HFFc6 (cell line): Measurements from ENCODE around the gene EIF3M. TPM values are rescaled to one million over a fixed set of nuclear protein-coding genes. Genes with fewer than 3 reads are reported as not detected.
"Not testable (repeated sequence)": the region's sequence is repeated elsewhere in the genome, so short reads cannot be mapped to it uniquely, and the experiment has no call there.

Experiments used
- DNase-seq: peaks from one replicate; pipeline ENCODE4 v3.0.0-alpha.2; 2018
- H3K27ac Mint-ChIP-seq: 2 replicates; pipeline ENCODE4 v1.8.0; 2020; ENCODE audit warnings: mild to moderate bottlenecking, mixed read lengths
- H3K27me3 Mint-ChIP-seq: 2 replicates; pipeline ENCODE4 v1.8.0; 2021; ENCODE audit warnings: mild to moderate bottlenecking, moderate library complexity, mixed read lengths; ENCODE audit not compliant: insufficient read depth
- H3K36me3 Mint-ChIP-seq: 2 replicates; pipeline ENCODE4 v1.8.0; 2021; ENCODE audit warnings: low read depth, mixed read lengths
- H3K4me1 Mint-ChIP-seq: 2 replicates; pipeline ENCODE4 v1.8.0; 2020; ENCODE audit warnings: low read depth, mixed read lengths
- H3K4me3 Mint-ChIP-seq: 2 replicates; pipeline ENCODE4 v1.8.0; 2020; ENCODE audit warnings: mild to moderate bottlenecking, moderate library complexity, mixed read lengths
- H3K9me3 Mint-ChIP-seq: 2 replicates; pipeline ENCODE4 v1.8.0; 2020; ENCODE audit warnings: mild to moderate bottlenecking, mixed read lengths
- total RNA-seq, 6 experiments: library from RNA; stranded (reverse); fragmentation: NEBNext Ultra II Directional; extraction: Animal tissue kit (Norgen Biotek cat#: 25700); gene quantifications; 2 replicates in 1 of 6; 3 replicates in 5 of 6; pipeline ENCODE4 v1.2.3, GENCODE V29; 2021
- TF ChIP-seq, protein P1 (sequence below): fragments of 200-600 bp; sonication (generic); IDR thresholded peaks from 2 replicates; pipeline ENCODE4 v1.5.0; 2021; ENCODE audit warnings: antibody characterized with exemption, mild to moderate bottlenecking

Gene EIF3M
- total RNA-seq, 6 experiments from 2014 or later, result 250 to 290 (median 271) TPM

- Mint-ChIP-seq H3K27ac (peak overlapping the region; percentile 81), H3K36me3 (peaks cover 37% of the 10 kb centered on the region), H3K4me1 (peaks cover 25% of the 10 kb centered on the region)
These were observed 3.1 kb downstream of the EIF3M start for GRCh38 chr11:32586576-32587190.

GRCh38 chr11:32594272-32594671 is 10.6 kb downstream of the EIF3M start:
- H3K27me3 Mint-ChIP-seq, result peaks cover 3% of the 10 kb centered on the region; the same call in 1 of the 2 replicates
- no peaks in the 10 kb centered on the region for H3K4me1 Mint-ChIP-seq
- TF ChIP-seq, protein P1, sequence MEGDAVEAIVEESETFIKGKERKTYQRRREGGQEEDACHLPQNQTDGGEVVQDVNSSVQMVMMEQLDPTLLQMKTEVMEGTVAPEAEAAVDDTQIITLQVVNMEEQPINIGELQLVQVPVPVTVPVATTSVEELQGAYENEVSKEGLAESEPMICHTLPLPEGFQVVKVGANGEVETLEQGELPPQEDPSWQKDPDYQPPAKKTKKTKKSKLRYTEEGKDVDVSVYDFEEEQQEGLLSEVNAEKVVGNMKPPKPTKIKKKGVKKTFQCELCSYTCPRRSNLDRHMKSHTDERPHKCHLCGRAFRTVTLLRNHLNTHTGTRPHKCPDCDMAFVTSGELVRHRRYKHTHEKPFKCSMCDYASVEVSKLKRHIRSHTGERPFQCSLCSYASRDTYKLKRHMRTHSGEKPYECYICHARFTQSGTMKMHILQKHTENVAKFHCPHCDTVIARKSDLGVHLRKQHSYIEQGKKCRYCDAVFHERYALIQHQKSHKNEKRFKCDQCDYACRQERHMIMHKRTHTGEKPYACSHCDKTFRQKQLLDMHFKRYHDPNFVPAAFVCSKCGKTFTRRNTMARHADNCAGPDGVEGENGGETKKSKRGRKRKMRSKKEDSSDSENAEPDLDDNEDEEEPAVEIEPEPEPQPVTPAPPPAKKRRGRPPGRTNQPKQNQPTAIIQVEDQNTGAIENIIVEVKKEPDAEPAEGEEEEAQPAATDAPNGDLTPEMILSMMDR, result no peak
- DNase-seq, result no peak
- no peaks in the 10 kb centered on the region for H3K9me3 Mint-ChIP-seq
- H3K4me3 Mint-ChIP-seq, result no peak overlapping the region
- H3K36me3 Mint-ChIP-seq, result peaks cover 68% of the 10 kb centered on the region
- H3K27ac Mint-ChIP-seq, result no peak overlapping the region

More at GRCh38 chr11:32586576-32587190, 3.1 kb downstream of the EIF3M start:
- TF ChIP-seq, protein P1, result peak; percentile 64
- Mint-ChIP-seq H3K4me3 (peak overlapping the region; percentile 52), H3K9me3 (peaks cover 4% of the 10 kb centered on the region; the same call in 1 of the 2 replicates), H3K27me3 (no peaks in the 10 kb centered on the region; the same call in 1 of the 2 replicates)
- DNase-seq, result peak; percentile 30

- not testable (repeated sequence) for H3K4me1 Mint-ChIP-seq, H3K27me3 Mint-ChIP-seq, DNase-seq, H3K27ac Mint-ChIP-seq, H3K9me3 Mint-ChIP-seq, H3K4me3 Mint-ChIP-seq
- peaks cover 62% of the 10 kb centered on the region for H3K36me3 Mint-ChIP-seq
These were observed 12.5 kb downstream of the EIF3M start for GRCh38 chr11:32596114-32596513.

GRCh38 chr11:32597921-32598320 is 14.3 kb downstream of the EIF3M start:
- Mint-ChIP-seq H3K36me3 (peaks cover 46% of the 10 kb centered on the region), H3K9me3 (no peaks in the 10 kb centered on the region), H3K27me3 (no peaks in the 10 kb centered on the region), H3K4me1 (peaks cover 5% of the 10 kb centered on the region), H3K27ac (no peak overlapping the region), H3K4me3 (no peak overlapping the region)
- DNase-seq, result no peak
- TF ChIP-seq, protein P1, result no peak

- TF ChIP-seq, protein P1, result no peak
- Mint-ChIP-seq H3K27ac (no peak overlapping the region), H3K4me3 (no peak overlapping the region), H3K36me3 (peaks cover 33% of the 10 kb centered on the region), H3K4me1 (peaks cover 7% of the 10 kb centered on the region), H3K27me3 (no peaks in the 10 kb centered on the region), H3K9me3 (no peaks in the 10 kb centered on the region)
- DNase-seq, result no peak
These were observed 19.2 kb downstream of the EIF3M start for GRCh38 chr11:32602657-32603415.

DNA sequence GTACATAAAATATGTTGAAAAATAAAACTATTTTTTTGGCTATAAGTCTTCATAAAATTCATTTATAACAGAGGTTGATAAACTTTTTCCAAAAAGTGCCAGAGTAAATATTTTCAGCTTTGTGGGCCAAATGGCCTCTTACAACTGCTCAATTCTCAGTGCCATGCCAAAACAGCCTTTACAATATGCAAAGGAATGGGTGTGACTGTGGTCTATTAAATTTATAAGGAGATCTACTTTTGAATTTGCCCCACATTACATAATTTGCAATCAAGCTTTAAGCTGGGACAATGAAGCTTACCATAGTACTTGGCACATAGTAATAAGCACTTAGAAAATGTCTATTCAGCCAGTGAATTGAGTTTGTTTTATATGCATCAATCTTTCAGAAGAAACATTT is 22.6 kb downstream of the EIF3M start:
- Mint-ChIP-seq H3K27me3 (peaks cover 3% of the 10 kb centered on the region; the same call in 1 of the 2 replicates), H3K27ac (no peak overlapping the region)

GRCh38 chr11:32608826-32609225 is 25.2 kb downstream of the EIF3M start:
- H3K27ac Mint-ChIP-seq, H3K9me3 Mint-ChIP-seq, DNase-seq, H3K4me3 Mint-ChIP-seq, H3K4me1 Mint-ChIP-seq, H3K27me3 Mint-ChIP-seq: not testable (repeated sequence)
- peaks cover 40% of the 10 kb centered on the region for H3K36me3 Mint-ChIP-seq

More for the DNA sequence above, 22.6 kb downstream of the EIF3M start:
- Mint-ChIP-seq H3K9me3 (no peaks in the 10 kb centered on the region), H3K36me3 (peaks cover 46% of the 10 kb centered on the region), H3K4me3 (no peak overlapping the region), H3K4me1 (peaks cover 7% of the 10 kb centered on the region)
- TF ChIP-seq, protein P1, result no peak
- DNase-seq, result no peak
